AG04450 (cell line): ENCODE results near the gene UBE4B. TPM values are rescaled to one million over a fixed set of nuclear protein-coding genes. Genes with fewer than 3 reads are reported as not detected.

Experiments used
- CTCF ChIA-PET: fragments of 300-600, 350-600 bp; formaldehyde crosslinking; extraction: SDS; loops from one replicate; lab custom pipeline; 2022; ENCODE audit warnings: antibody characterized with exemption, inconsistent platforms; lab: Charles Lee
- POLR2A ChIA-PET: fragments of 350-600 bp; formaldehyde crosslinking; extraction: SDS; loops from one replicate; lab custom pipeline; 2021; ENCODE audit warnings: antibody characterized with exemption, inconsistent platforms; lab: Yijun Ruan, JAX
- DNase-seq: peaks from one replicate; pipeline ENCODE4 v3.0.0-alpha.2; 2011; ENCODE audit warnings: low read depth, low spot score
- H3K27ac ChIP-seq: one replicate; pipeline ENCODE4 v1.5.1; 2012; ENCODE audit warnings: low read depth, low read length, control low read depth
- H3K27me3 ChIP-seq: one replicate; pipeline ENCODE4 v1.6.0; 2012; ENCODE audit warnings: low read length; ENCODE audit not compliant: control insufficient read depth, insufficient read depth
- H3K4me3 ChIP-seq: 2 replicates; pipeline ENCODE4 v1.5.1; 2011; ENCODE audit warnings: mild to moderate bottlenecking, low read depth, low read length, control low read depth
- H3K9me3 ChIP-seq: 2 replicates; pipeline ENCODE4 v1.5.1; 2012; ENCODE audit warnings: low read length; ENCODE audit not compliant: control insufficient read depth, insufficient read depth
- CTCF ChIP-seq: IDR thresholded peaks from 2 replicates; pipeline ENCODE4 v1.5.1; 2011; ENCODE audit warnings: low read depth, low read length, control low read depth, inconsistent platforms
- polyA plus RNA-seq: library from polyadenylated mRNA; depleted of rRNA; stranded (reverse); fragments of >200 nt; gene quantifications from 2 replicates; pipeline ENCODE4 v1.2.3, GENCODE V29; 2011

The UBE4B gene
- polyA plus RNA-seq, 1 experiment = 28.1 TPM

DNA sequence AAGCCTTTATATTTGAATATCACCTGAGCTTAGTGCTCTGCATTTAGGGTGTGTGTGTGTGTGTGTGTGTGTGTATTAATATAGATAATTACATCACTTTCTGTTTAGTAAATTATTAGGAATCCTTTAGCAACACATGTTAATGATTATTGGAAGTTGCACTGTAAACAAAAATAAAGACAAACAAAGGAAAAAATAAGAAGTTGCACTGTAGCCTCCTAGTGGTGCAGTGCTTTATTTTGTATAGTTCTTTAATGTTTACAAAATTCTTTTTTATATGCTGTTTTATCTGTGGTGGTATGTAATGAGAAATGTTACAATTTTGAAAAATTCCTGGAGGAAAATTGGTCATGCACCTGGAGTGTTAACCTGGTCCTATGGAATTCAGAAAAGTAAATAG is 69.2 kb downstream of the UBE4B start:
- CTCF ChIA-PET = interaction anchor here (0.7 kb wide), 1 partner anchor 103 kb away, joined by 4 read pairs; no protein-coding TSS in a partner anchor
- DNase-seq = no peak
- POLR2A ChIA-PET = interaction anchor here (0.7 kb wide), 1 partner anchor 144 kb away, joined by 4 read pairs; no protein-coding TSS in a partner anchor
- no peak overlapping the region for H3K27ac ChIP-seq
- no peak overlapping the region for H3K4me3 ChIP-seq
- peak; percentile 36 for TF ChIP-seq CTCF
- H3K27me3 ChIP-seq = no peaks in the 10 kb centered on the region
- no peaks in the 10 kb centered on the region; the same call in 1 of the 2 replicates for H3K9me3 ChIP-seq

- CTCF ChIA-PET = no interaction called here
- H3K9me3 ChIP-seq = no peaks in the 10 kb centered on the region; the same call in 1 of the 2 replicates
- no peak for TF ChIP-seq CTCF
- no peak for DNase-seq
- no peak overlapping the region for H3K27ac ChIP-seq
- POLR2A ChIA-PET = interaction anchor here (1.0 kb wide), 1 partner anchor 107 kb away, joined by 3 read pairs; the partner anchor contains the start of gene KIF1B
- no peak overlapping the region for H3K4me3 ChIP-seq
- no peaks in the 10 kb centered on the region for H3K27me3 ChIP-seq
Observed at GRCh38 chr1:10103193-10103592, 70.4 kb downstream of the UBE4B start.

- no peak for DNase-seq
- Histone ChIP-seq H3K9me3 (no peaks in the 10 kb centered on the region; the same call in 1 of the 2 replicates), H3K27me3 (no peaks in the 10 kb centered on the region), H3K27ac (no peak overlapping the region), H3K4me3 (no peak overlapping the region)
- ChIA-PET CTCF (no interaction called here), POLR2A (no interaction called here)
- TF ChIP-seq CTCF = no peak
Observed at GRCh38 chr1:10104834-10105233, 72.1 kb downstream of the UBE4B start.

GRCh38 chr1:10105484-10105883 is 72.7 kb downstream of the UBE4B start:
- DNase-seq = no peak
- H3K4me3 ChIP-seq = no peak overlapping the region
- H3K27ac ChIP-seq = no peak overlapping the region
- TF ChIP-seq CTCF = no peak
- ChIA-PET CTCF (interaction anchor here (0.9 kb wide), 1 partner anchor 155 kb away, joined by 3 read pairs; no protein-coding TSS in a partner anchor), POLR2A (no interaction called here)
- H3K27me3 ChIP-seq = no peaks in the 10 kb centered on the region
- no peaks in the 10 kb centered on the region; the same call in 1 of the 2 replicates for H3K9me3 ChIP-seq

GRCh38 chr1:10106241-10106640 is 73.5 kb downstream of the UBE4B start:
- ChIA-PET CTCF (interaction anchor here (0.9 kb wide), 1 partner anchor 155 kb away, joined by 3 read pairs; no protein-coding TSS in a partner anchor), POLR2A (no interaction called here)
- TF ChIP-seq CTCF = no peak
- Histone ChIP-seq H3K27ac (no peak overlapping the region), H3K4me3 (no peak overlapping the region), H3K27me3 (no peaks in the 10 kb centered on the region), H3K9me3 (no peaks in the 10 kb centered on the region; the same call in 1 of the 2 replicates)
- DNase-seq = no peak
